Fibroblast of gingiva (primary cell): Measurements from ENCODE around the gene CDK19.
A peak's percentile ranks its signal among the peaks of the same experiment; 100 is the strongest.

Source experiments
- DNase-seq: peaks from one replicate; pipeline ENCODE4 v3.0.0-alpha.2; 2011; ENCODE audit warnings: low read depth

CDK19 gene

DNA sequence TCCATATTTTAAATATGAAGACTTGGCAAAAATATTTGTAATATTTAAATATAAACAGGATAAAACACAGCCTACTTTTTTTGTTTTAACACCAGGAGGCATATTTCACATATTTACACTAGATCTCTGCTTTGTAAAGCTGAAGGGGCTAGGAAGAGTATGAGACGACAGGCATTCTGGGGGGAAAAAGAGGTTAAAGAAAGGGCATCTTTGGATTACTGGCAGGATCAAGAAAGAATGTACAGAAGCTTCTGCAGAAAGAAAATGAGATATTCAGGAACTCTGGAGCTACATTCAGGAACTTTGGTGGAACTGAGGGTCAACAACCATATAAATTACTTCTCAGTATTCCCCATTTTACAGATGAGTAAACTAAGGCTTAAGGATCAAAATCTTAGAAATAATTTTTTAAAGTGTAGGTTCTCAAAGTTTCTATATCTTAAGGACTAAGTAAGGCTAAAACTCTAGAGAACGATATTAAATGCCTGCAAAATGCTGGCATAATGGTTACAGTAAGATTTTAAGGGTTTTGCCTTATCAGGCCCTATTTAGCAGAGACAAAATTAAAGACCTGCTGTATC is 156.5 kb downstream of the CDK19 start:
- no peak for DNase-seq

GRCh38 chr6:110656492-110656891 is 158.8 kb downstream of the CDK19 start:
- no peak for DNase-seq

GRCh38 chr6:110655821-110656220 is 159.4 kb downstream of the CDK19 start:
- DNase-seq = no peak

GRCh38 chr6:110654096-110654820 is 161.0 kb downstream of the CDK19 start:
- peak; percentile 13 for DNase-seq

DNA sequence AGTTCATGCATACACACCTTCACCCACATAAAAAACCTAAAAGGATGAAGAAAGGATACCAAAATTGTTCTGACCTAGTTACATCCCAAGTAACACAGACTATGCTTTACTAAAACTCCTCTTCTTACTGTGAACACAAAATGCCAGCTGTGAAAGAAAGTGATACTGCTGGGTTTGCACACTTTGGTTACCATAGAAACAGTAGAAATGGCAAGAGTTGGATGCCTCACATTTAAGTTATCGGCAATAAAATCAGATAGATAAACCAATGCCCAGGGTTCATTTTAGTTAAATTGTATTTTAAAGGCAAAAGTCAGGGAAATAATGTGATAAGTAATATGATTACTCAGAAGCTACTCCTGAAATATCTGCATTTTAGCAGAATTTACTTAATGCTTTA is 161.9 kb downstream of the CDK19 start:
- no peak for DNase-seq

- DNase-seq = no peak
Measured at GRCh38 chr6:110652520-110652919, 162.7 kb downstream of the CDK19 start.

DNA sequence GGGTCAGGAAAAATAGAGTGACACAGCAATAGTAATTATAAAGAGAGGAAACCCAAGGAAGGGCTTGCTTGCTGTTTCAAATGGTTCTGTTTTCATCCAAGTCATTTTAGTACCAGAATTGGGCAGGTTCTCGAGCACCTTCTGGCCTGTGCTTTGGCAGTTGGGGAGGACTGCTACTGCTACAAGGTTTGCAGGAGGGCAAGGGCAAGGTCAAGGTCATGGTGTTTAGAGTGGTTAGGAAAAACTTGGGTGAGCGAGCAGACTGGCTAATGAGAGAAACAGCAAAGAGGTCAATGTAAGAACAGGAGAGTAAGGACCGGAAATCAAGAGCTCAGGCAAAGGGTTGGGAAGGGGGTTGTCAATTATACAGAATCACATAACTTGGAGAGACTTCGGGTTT is 164.5 kb downstream of the CDK19 start:
- DNase-seq = no peak

- DNase-seq = no peak
Measured at GRCh38 chr6:110649704-110650103, 165.6 kb downstream of the CDK19 start.

GRCh38 chr6:110646951-110647910 is 168.0 kb downstream of the CDK19 start:
- DNase-seq = no peak

- DNase-seq = no peak
Measured at GRCh38 chr6:110646419-110646698, 168.9 kb downstream of the CDK19 start.

- no peak for DNase-seq
Measured at GRCh38 chr6:110645685-110646418, 169.4 kb downstream of the CDK19 start.

- DNase-seq = no peak
Measured at GRCh38 chr6:110643175-110643574, 172.1 kb downstream of the CDK19 start.

- DNase-seq = no peak
Measured at GRCh38 chr6:110642711-110643110, 172.6 kb downstream of the CDK19 start.

- no peak for DNase-seq
Measured at GRCh38 chr6:110636781-110637180, 178.5 kb downstream of the CDK19 start.

DNA sequence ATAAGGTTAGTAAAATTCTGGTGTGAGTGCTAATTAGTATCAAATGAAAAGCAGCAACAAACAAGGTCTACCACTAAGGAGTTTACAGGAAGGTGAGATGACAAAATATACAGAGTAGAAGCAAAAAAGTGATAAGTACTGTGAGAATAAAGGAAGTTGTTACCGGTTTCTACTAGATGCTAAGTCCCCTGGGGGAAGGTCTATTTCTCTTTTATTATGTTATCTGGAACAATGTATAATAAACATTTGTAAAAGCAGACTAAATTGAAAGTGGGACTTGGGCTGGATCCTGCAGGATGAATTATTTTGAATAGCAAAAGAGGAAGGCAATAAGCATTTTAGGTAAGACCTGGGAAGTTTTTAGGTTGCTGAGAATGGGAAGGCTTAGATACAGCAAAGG is 180.2 kb downstream of the CDK19 start:
- no peak for DNase-seq

DNA sequence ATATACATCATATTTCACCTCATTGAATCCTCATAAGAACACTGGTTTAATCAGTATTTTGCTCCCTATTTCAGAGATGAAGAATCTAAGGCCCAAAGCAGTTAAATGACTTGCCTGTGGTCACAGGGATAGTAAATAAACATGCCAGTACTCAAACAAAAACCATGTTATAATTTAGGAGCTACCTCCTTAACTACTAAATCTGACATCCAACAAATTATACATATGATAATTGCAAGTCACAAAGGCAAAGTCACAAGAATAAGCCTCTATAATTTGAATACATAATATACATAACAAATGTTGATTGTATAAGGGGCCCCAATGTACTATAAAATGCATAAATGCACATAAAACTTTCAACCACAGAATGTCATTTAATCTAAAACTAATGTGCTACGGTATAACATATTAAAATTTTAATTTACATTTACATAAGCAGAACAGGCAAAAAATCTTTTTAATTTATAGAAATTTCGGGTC is 181.5 kb downstream of the CDK19 start:
- no peak for DNase-seq

GRCh38 chr6:110629153-110629552 is 186.1 kb downstream of the CDK19 start:
- DNase-seq = no peak

DNA sequence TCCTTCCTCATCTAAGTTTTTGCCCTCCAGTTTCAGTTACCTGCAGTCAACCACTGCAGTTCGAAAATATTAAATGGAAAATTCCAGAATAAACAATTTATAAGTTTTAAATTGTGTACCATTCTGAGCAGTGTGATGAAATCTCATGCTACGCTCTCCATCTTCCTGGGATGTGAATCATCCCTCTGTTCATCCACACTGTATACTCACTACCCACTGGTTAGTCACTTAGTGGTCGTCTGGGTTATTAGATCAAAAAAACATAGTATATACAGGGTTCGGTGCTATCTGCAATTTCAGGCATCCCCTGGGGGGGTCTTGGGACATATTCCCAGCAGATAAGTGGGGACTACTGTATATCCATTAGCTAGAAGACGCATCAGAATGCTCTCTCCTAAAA is 186.9 kb downstream of the CDK19 start:
- no peak for DNase-seq

- DNase-seq = no peak
Measured at GRCh38 chr6:110626442-110626841, 188.8 kb downstream of the CDK19 start.

DNA sequence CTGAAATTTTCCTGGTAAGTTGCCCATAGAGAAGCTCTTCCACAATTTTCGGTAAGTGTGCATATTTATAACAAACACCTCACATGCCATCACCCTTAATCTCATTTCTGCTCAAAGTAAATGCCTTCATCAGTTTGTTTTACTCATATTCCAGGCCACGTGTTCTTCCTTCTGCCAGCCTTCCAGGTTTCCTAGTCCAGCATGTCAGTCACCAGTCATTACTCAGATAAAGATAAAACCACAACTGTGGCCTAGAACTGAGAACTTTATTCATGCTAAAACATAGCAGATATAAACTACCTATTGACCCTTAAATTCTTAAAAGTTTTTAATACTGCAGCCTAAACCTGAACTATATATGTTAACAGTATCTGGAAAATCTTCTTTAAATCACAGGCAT is 189.4 kb downstream of the CDK19 start:
- DNase-seq = no peak

DNA sequence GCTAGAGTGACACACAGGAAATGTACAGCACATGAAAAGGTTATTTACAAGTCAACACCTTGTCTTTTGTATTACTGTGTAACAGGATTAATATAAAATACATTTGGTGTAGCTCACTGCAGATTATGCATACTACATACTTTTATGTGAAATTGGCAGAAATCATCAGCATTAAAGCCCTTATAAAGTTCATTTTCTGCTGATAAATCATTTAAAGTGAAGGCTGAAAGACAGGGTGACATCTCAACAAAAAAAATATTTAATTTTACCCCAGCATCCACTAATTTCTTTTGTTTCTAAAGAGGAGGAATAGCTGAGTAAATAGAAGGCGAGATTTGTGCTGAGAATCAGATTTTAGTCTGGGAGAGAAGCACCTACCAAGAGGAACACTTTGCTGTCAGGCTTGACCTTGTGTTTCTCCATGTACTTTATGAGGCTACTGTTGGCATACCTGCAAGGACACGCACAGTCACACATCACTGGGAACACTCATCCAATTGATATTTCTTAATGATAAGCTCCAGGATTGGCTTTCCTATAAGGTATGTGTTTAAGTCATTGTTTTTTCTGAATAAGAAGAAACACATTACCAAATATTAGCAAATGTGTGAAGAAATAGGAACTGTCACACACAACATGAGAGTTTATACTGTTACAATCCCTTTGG is 192.2 kb downstream of the CDK19 start:
- no peak for DNase-seq

GRCh38 chr6:110621061-110621460 is 194.2 kb downstream of the CDK19 start:
- no peak for DNase-seq
